Measurements from ENCODE around the gene CTNNA2. TPM values are rescaled to one million over a fixed set of nuclear protein-coding genes. Genes with fewer than 3 reads are reported as not detected.

Gene CTNNA2
- polyA plus RNA-seq, 1 of the 3 experiments (the other 2 are of a cell fraction), result 0.30 TPM

- TF ChIP-seq FOSL2 (IDR thresholded peaks at IDR 0.05; ENCODE audit: borderline replicate concordance, low read depth) (peak; percentile 95), JUND (IDR thresholded peaks at IDR 0.05) (peak; percentile 94)
These were observed 976.9 kb downstream of the CTNNA2 start (continued) for GRCh38 chr2:80489717-80490116.

- ChIA-PET CTCF (interaction anchor here (1.0 kb wide), 1 partner anchor 8 kb away, joined by 3 read pairs; no protein-coding TSS in a partner anchor), POLR2A (no interaction called here)
- WGBS (ENCODE audit: low lambda C conversion rate), result 64% methylated on average over 4 of the region's 4 CpGs
- no peak for DNase-seq
- H3F3A ChIP-seq (replicated peaks; ENCODE audit: insufficient read depth), result peaks cover 8% of the 10 kb centered on the region
- H2AFZ ChIP-seq (ENCODE audit: low read depth), result no peak overlapping the region; the same call in 1 of the 2 replicates
- no peaks in the 10 kb centered on the region for H3K79me2 ChIP-seq (ENCODE audit: insufficient read depth)
- H3K4me1 ChIP-seq (ENCODE audit: control insufficient read depth in 1 of 2, insufficient read depth in 2 of 2, low read depth in 1 of 2, low read length in 1 of 2), result peaks cover 3 to 21% of the 10 kb centered on the region in 2 experiments; a peak in 3 of 4 replicates
- H3K36me3 ChIP-seq (replicated peaks in 1 of 2; ENCODE audit: control insufficient read depth in 1 of 2, insufficient read depth in 2 of 2, low read length in 1 of 2), result no peaks in the 10 kb centered on the region
- H3K4me3 ChIP-seq (ENCODE audit: low read depth in 2 of 2, low read length in 1 of 2), result no peak overlapping the region
- no peaks in the 10 kb centered on the region for H4K20me1 ChIP-seq (ENCODE audit: insufficient read depth)
- no peak overlapping the region for H3K4me2 ChIP-seq
- no peak overlapping the region for H3K9ac ChIP-seq
- no peaks in the 10 kb centered on the region for H3K27me3 ChIP-seq (ENCODE audit: insufficient read depth)
- no peaks in the 10 kb centered on the region for H3K9me2 ChIP-seq
- H3K27ac ChIP-seq (ENCODE audit: low read depth in 2 of 2, low read length in 1 of 2), result peak overlapping the region; percentile 34 to 90; a peak in 3 of 4 replicates
- no peaks in the 10 kb centered on the region for H3K9me3 ChIP-seq
- TF ChIP-seq EP300 (IDR thresholded peaks at IDR 0.05; ENCODE audit: borderline replicate concordance in 1 of 2, low read depth in 1 of 2, low read length in 1 of 2) (0 out of 4 replicates have a peak, but pooled peaks of 1 of the 2 experiments have one; percentile 12), USF2 (IDR thresholded peaks at IDR 0.05; ENCODE audit: borderline replicate concordance, low read depth, low read length) (no peak), RXRA (IDR thresholded peaks at IDR 0.05; ENCODE audit: borderline replicate concordance, low read depth) (0 out of 2 replicates have a peak, but pooled peaks have one; percentile 45), IRF3 (IDR thresholded peaks at IDR 0.05; ENCODE audit: low read depth, low read length) (no peak), JUND (IDR thresholded peaks at IDR 0.05) (peak; percentile 34; the same call in 1 of the 2 replicates), PBX3 (IDR thresholded peaks at IDR 0.05) (peak; percentile 39; the same call in 1 of the 2 replicates)
These were observed 978.1 kb downstream of the CTNNA2 start for GRCh38 chr2:80490964-80491363.

- WGBS (ENCODE audit: low lambda C conversion rate), result 35% methylated on average over 2 of the region's 2 CpGs
- H3F3A ChIP-seq (replicated peaks; ENCODE audit: insufficient read depth), result no peaks in the 10 kb centered on the region
- H3K9me2 ChIP-seq, result no peaks in the 10 kb centered on the region
- 0 out of 4 replicates have a peak overlapping the region, but pooled peaks of 1 of the 2 experiments have one; percentile 7 for H3K4me3 ChIP-seq (ENCODE audit: low read depth in 2 of 2, low read length in 1 of 2)
- POLR2A ChIA-PET, result no interaction called here
- CTCF ChIA-PET, result interaction anchor here (0.9 to 11.7 kb wide), 2 partner anchors 171 to 409 kb away, joined by 3 to 179 read pairs; no protein-coding TSS in a partner anchor
- DNase-seq, result no peak
- no peak overlapping the region; the same call in 1 of the 2 replicates for H3K9ac ChIP-seq
- H3K79me2 ChIP-seq (ENCODE audit: insufficient read depth), result no peaks in the 10 kb centered on the region
- H3K27me3 ChIP-seq (ENCODE audit: insufficient read depth), result no peaks in the 10 kb centered on the region
- H3K4me1 ChIP-seq (ENCODE audit: control insufficient read depth in 1 of 2, insufficient read depth in 2 of 2, low read depth in 1 of 2, low read length in 1 of 2), result peaks cover 0 to 11% of the 10 kb centered on the region in 2 experiments; a peak in 3 of 4 replicates
- peak overlapping the region; percentile 34 to 80; a peak in 3 of 4 replicates for H3K27ac ChIP-seq (ENCODE audit: low read depth in 2 of 2, low read length in 1 of 2)
- H3K9me3 ChIP-seq, result no peaks in the 10 kb centered on the region
- no peaks in the 10 kb centered on the region for H3K36me3 ChIP-seq (replicated peaks in 1 of 2; ENCODE audit: control insufficient read depth in 1 of 2, insufficient read depth in 2 of 2, low read length in 1 of 2)
- no peaks in the 10 kb centered on the region for H4K20me1 ChIP-seq (ENCODE audit: insufficient read depth)
- H3K4me2 ChIP-seq, result peak overlapping the region; percentile 43
- peak overlapping the region; percentile 73; the same call in 1 of the 2 replicates for H2AFZ ChIP-seq (ENCODE audit: low read depth)
- TF ChIP-seq MEF2A (IDR thresholded peaks at IDR 0.05; ENCODE audit: borderline replicate concordance, low read depth) (no peak), TAF1 (IDR thresholded peaks at IDR 0.05; ENCODE audit: borderline replicate concordance, low read depth, low read length) (no peak), PBX3 (IDR thresholded peaks at IDR 0.05) (no peak), RFX5 (IDR thresholded peaks at IDR 0.05; ENCODE audit: low read length) (no peak), SMC3 (IDR thresholded peaks at IDR 0.05; ENCODE audit: low read depth, low read length) (no peak), RXRA (IDR thresholded peaks at IDR 0.05; ENCODE audit: borderline replicate concordance, low read depth) (no peak), MAX (IDR thresholded peaks at IDR 0.05; ENCODE audit: low read depth) (no peak), CHD2 (IDR thresholded peaks at IDR 0.05; ENCODE audit: low read length, partially characterized antibody) (no peak), IRF3 (IDR thresholded peaks at IDR 0.05; ENCODE audit: low read depth, low read length) (no peak), MXI1 (IDR thresholded peaks at IDR 0.05; ENCODE audit: low read depth, low read length) (no peak)
These were observed 983.5 kb downstream of the CTNNA2 start for GRCh38 chr2:80496346-80496745.

Measured in SK-N-SH (cell line).